A549 (cell line): Measurements from ENCODE around the gene ZNF829. TPM values are rescaled to one million over a fixed set of nuclear protein-coding genes. Genes with fewer than 3 reads are reported as not detected.

Experiments
- ATAC-seq, 2 experiments: fragments of 200-7000 bp in 1 of 2; fragments of >200 bp in 1 of 2; cut with Nextera tagmentation in 1 of 2; cut with Tn5 transposase in 1 of 2; 3 replicates each; pipeline versions ENCODE4 v1.8.0 to v1.9.1; 2018 to 2020; ENCODE audit warnings: mild to moderate bottlenecking in 1 of 2, moderate library complexity in 1 of 2
- CTCF ChIA-PET: fragments of 300-600 bp; sonication (Branson Sonifier 250); formaldehyde crosslinking; extraction: SDS; loops from one replicate; lab custom pipeline; 2021; ENCODE audit warnings: antibody characterized with exemption, inconsistent platforms; lab: Yijun Ruan, JAX
- POLR2A ChIA-PET: fragments of 350-600 bp; formaldehyde crosslinking; extraction: SDS; loops from one replicate; lab custom pipeline; 2021; ENCODE audit warnings: antibody characterized with exemption, inconsistent platforms; lab: Yijun Ruan, JAX
- DNase-seq, 2 experiments: peaks; one replicate each; pipeline versions ENCODE4 v3.0.0 to v3.0.0-alpha.2; 2011 to 2016; ENCODE audit warnings: low read depth in 1 of 2, low spot score in 1 of 2
- FAIRE-seq: peaks from 2 replicates; lab custom pipeline; 2011; peaks lifted over from hg19 to GRCh38; lab: Jason Lieb, UNC
- H3K27ac ChIP-seq, 2 experiments: fragments of >200 bp; sonication (Bioruptor Twin); formaldehyde crosslinking; 3 replicates each; pipeline ENCODE4 v1.5.1; 2016 to 2017
- H3K4me1 ChIP-seq: fragments of >200 bp; sonication (Bioruptor Twin); formaldehyde crosslinking; 3 replicates; pipeline ENCODE4 v1.6.1; 2016
- H3K4me2 ChIP-seq: fragments of >200 bp; sonication (Bioruptor Twin); formaldehyde crosslinking; 3 replicates; pipeline ENCODE4 v1.6.1; 2016
- H3K4me3 ChIP-seq: fragments of >200 bp; sonication (Bioruptor Twin); formaldehyde crosslinking; 3 replicates; pipeline ENCODE4 v1.5.1; 2016
- H3K9me3 ChIP-seq: fragments of >200 bp; sonication (Bioruptor Twin); formaldehyde crosslinking; 3 replicates; pipeline ENCODE4 v1.6.1; 2016
- ATOH8 ChIP-seq: fragments of 250-450 bp; sonication (Bioruptor Pico); IDR thresholded peaks from 2 replicates; pipeline ENCODE4 v1.5.0; 2020; ENCODE audit warnings: low read depth, mild to moderate bottlenecking, moderate library complexity
- CBX8 ChIP-seq: fragments of 200-600 bp; sonication (generic); IDR thresholded peaks from 2 replicates; pipeline ENCODE4 v1.6.1; 2016
- CHD4 ChIP-seq: fragments of 200-600 bp; sonication (generic); IDR thresholded peaks from 2 replicates; pipeline ENCODE4 v1.6.1; 2016; ENCODE audit warnings: antibody characterized with exemption, mild to moderate bottlenecking, borderline replicate concordance
- CTCF ChIP-seq: fragments of >200 bp; sonication (Bioruptor Twin); formaldehyde crosslinking; IDR thresholded peaks from 3 replicates; pipeline ENCODE4 v1.5.1; 2016
- ELK1 ChIP-seq: fragments of 150-350 bp; IDR thresholded peaks from 2 replicates; pipeline ENCODE4 v1.6.1; 2014; ENCODE audit warnings: low read depth, mild to moderate bottlenecking, low read length
- FOSL2 ChIP-seq, 2 experiments: fragments of 450-650 bp in 1 of 2; fragments of >200 bp in 1 of 2; sonication (Bioruptor Twin) in 1 of 2; formaldehyde crosslinking; IDR thresholded peaks; 2 replicates each; pipeline versions ENCODE4 v1.5.0 to v1.6.1; 2016 to 2020; ENCODE audit warnings: mild to moderate bottlenecking in 1 of 2, moderate library complexity in 1 of 2
- FOXS1 ChIP-seq: fragments of 250-450 bp; sonication (Bioruptor Pico); IDR thresholded peaks from 2 replicates; pipeline ENCODE4 v1.5.0; 2020; ENCODE audit warnings: mild to moderate bottlenecking, moderate library complexity
- HOXA7 ChIP-seq: fragments of 250-450 bp; sonication (Bioruptor Pico); IDR thresholded peaks from 2 replicates; pipeline ENCODE4 v1.5.0; 2020; ENCODE audit warnings: mild to moderate bottlenecking, moderate library complexity
- JUNB ChIP-seq: fragments of >200 bp; sonication (Bioruptor Twin); formaldehyde crosslinking; IDR thresholded peaks from 2 replicates; pipeline ENCODE4 v1.6.1; 2016
- KDM5A ChIP-seq: fragments of 200-600 bp; sonication (generic); IDR thresholded peaks from 2 replicates; pipeline ENCODE4 v1.6.1; 2016; ENCODE audit warnings: antibody characterized with exemption, mild to moderate bottlenecking
- PBX3 ChIP-seq: IDR thresholded peaks from 2 replicates; pipeline ENCODE4 v1.6.1; 2012
- PHF8 ChIP-seq: fragments of 200-600 bp; sonication (generic); IDR thresholded peaks from 2 replicates; pipeline ENCODE4 v1.6.1; 2016; ENCODE audit warnings: low read depth, mild to moderate bottlenecking, antibody characterized with exemption, moderate library complexity, borderline replicate concordance
- RARB ChIP-seq: fragments of 250-450 bp; sonication (Bioruptor Pico); IDR thresholded peaks from 2 replicates; pipeline ENCODE4 v1.8.0; 2021; ENCODE audit warnings: mild to moderate bottlenecking, moderate library complexity
- RFX5 ChIP-seq: fragments of 450-650 bp; IDR thresholded peaks from 2 replicates; pipeline ENCODE4 v1.7.1; 2014; ENCODE audit warnings: antibody characterized with exemption, mild to moderate bottlenecking, moderate library complexity
- SMC3 ChIP-seq: fragments of >200 bp; sonication (Bioruptor Twin); formaldehyde crosslinking; IDR thresholded peaks from 3 replicates; pipeline ENCODE4 v1.6.1; 2018; ENCODE audit warnings: inconsistent platforms
- SREBF2 ChIP-seq: fragments of 450-650 bp; IDR thresholded peaks from 2 replicates; pipeline ENCODE4 v1.6.1; 2014; ENCODE audit warnings: mild to moderate bottlenecking, moderate library complexity
- TP53 ChIP-seq: fragments of 250-450 bp; sonication (Bioruptor Pico); IDR thresholded peaks from 2 replicates; pipeline ENCODE4 v1.5.0; 2021; ENCODE audit warnings: mild to moderate bottlenecking, moderate library complexity
- WGBS: methylation state at CpG from one replicate; pipeline ENCODE4 v1.1.6; 2017; ENCODE audit errors: missing lambda C conversion rate; 5-methylcytosine and 5-hydroxymethylcytosine counted together
- polyA plus RNA-seq, 4 experiments: library from polyadenylated mRNA; depleted of rRNA in 3 of 4; stranded (reverse); fragments of >200 nt; fragmentation: RNase III in 1 of 4; extraction: RNeasy Plus Mini Kit Qiagen cat#74134 plus additional on column Dnase treatment in 1 of 4; gene quantifications; 2 replicates in 3 of 4; 3 replicates in 1 of 4; pipeline ENCODE4 v1.2.3, GENCODE V29; 2011 to 2017
- small RNA-seq, 6 experiments: library from RNA; depleted of rRNA; stranded (forward); fragments of <200 nt; gene quantifications; one replicate each; pipeline ENCODE3, GENCODE V24; 2012

The ZNF829 gene
- polyA plus RNA-seq, 2 of the 4 experiments (the other 2 are of a cell fraction) = 0.48 to 1.00 TPM

GRCh38 chr19:36838784-36839324, 77.2 kb downstream of the ZNF829 start:
- POLR2A ChIA-PET = interaction anchor here (0.6 kb wide), 1 partner anchor 8 kb away, joined by 5 read pairs; no protein-coding TSS in a partner anchor
- H3K27ac ChIP-seq = no peak overlapping the region
- TF ChIP-seq HOXA7 (CRISPR knock-in tag) (no peak), ELK1 (no peak), JUNB (no peak), SREBF2 (no peak), CTCF (no peak), CBX8 (no peak), SMC3 (no peak), PHF8 (no peak), FOXS1 (CRISPR knock-in tag) (no peak), CHD4 (no peak), FOSL2 (IDR thresholded peaks at IDR 0.05) (no peak), FOSL2 (CRISPR knock-in tag; IDR thresholded peaks at IDR 0.05) (no peak), TP53 (no peak), KDM5A (no peak), PBX3 (no peak), ATOH8 (CRISPR knock-in tag) (no peak), RFX5 (no peak), RARB (no peak)
- TF ChIP-seq, all 56 proteins: peak for 0
- H3K4me3 ChIP-seq = peak overlapping the region; percentile 37; the same call in 2 of the 3 replicates
- CTCF ChIA-PET = no interaction called here
- no peaks in the 10 kb centered on the region for H3K4me1 ChIP-seq
- no peak for DNase-seq
- peaks cover 97% of the 10 kb centered on the region for H3K9me3 ChIP-seq
- peak overlapping the region; percentile 51; the same call in 2 of the 3 replicates for H3K4me2 ChIP-seq
- peak; percentile 13 for FAIRE-seq
- peak in 1 of 2 experiments; percentile 17; a peak in 1 of 6 replicates for ATAC-seq
- WGBS = 53% methylated on average over 12 of the region's 12 CpGs

Small RNAs within 50 kb of the gene (small RNA-seq; reads per million reads assigned to genes)
- gene RF00019 = 0 reads per million in 6 experiments

Other genes starting within 250 kb of the ZNF829 start
- gene ZNF461, start 249.5 kb downstream of the ZNF829 start, polyA plus RNA-seq (2011; rRNA removed) = 12.0 and 14.7 TPM in 2 replicates
- 11.1 to 12.4 TPM (median 11.2 TPM) in 3 replicates for gene ZNF461, start 249.5 kb downstream of the ZNF829 start, polyA plus RNA-seq (2017; fragmentation: RNase III; extraction: RNeasy Plus Mini Kit Qiagen cat#74134 plus additional on column Dnase treatment)
- gene ZNF567, start 228.7 kb downstream of the ZNF829 start, polyA plus RNA-seq (2011; rRNA removed) = 16.3 and 19.0 TPM in 2 replicates
- gene ZNF567, start 228.7 kb downstream of the ZNF829 start, polyA plus RNA-seq (2017; fragmentation: RNase III; extraction: RNeasy Plus Mini Kit Qiagen cat#74134 plus additional on column Dnase treatment) = 7.9 to 8.9 TPM (median 8.7 TPM) in 3 replicates
- gene ZNF850, start 143.5 kb downstream of the ZNF829 start, polyA plus RNA-seq (2011; rRNA removed) = 1.8 and 3.1 TPM in 2 replicates
- 1.3 to 1.9 TPM (median 1.5 TPM) in 3 replicates for gene ZNF850, start 143.5 kb downstream of the ZNF829 start, polyA plus RNA-seq (2017; fragmentation: RNase III; extraction: RNeasy Plus Mini Kit Qiagen cat#74134 plus additional on column Dnase treatment)
- 0.37 and 0.52 TPM in 2 replicates for gene ZNF790, start 77.9 kb downstream of the ZNF829 start, polyA plus RNA-seq (2011; rRNA removed)
- 0.42 to 0.66 TPM (median 0.56 TPM) in 3 replicates for gene ZNF790, start 77.9 kb downstream of the ZNF829 start, polyA plus RNA-seq (2017; fragmentation: RNase III; extraction: RNeasy Plus Mini Kit Qiagen cat#74134 plus additional on column Dnase treatment)
- gene ZNF345, start 65.4 kb downstream of the ZNF829 start, polyA plus RNA-seq (2011; rRNA removed) = 0.33 and 0.66 TPM in 2 replicates
- 0.27 to 0.39 TPM (median 0.32 TPM) in 3 replicates for gene ZNF345, start 65.4 kb downstream of the ZNF829 start, polyA plus RNA-seq (2017; fragmentation: RNase III; extraction: RNeasy Plus Mini Kit Qiagen cat#74134 plus additional on column Dnase treatment)
- 2.8 and 4.9 TPM in 2 replicates for gene ZNF568, start within 50 bp of the ZNF829 start, polyA plus RNA-seq (2011; rRNA removed)
- 1.0 to 1.7 TPM (median 1.6 TPM) in 3 replicates for gene ZNF568, start within 50 bp of the ZNF829 start, polyA plus RNA-seq (2017; fragmentation: RNase III; extraction: RNeasy Plus Mini Kit Qiagen cat#74134 plus additional on column Dnase treatment)
- gene ZNF420, start 162.1 kb upstream of the ZNF829 start, polyA plus RNA-seq (2011; rRNA removed) = 8.6 and 9.9 TPM in 2 replicates
- 5.4 to 6.0 TPM (median 5.9 TPM) in 3 replicates for gene ZNF420, start 162.1 kb upstream of the ZNF829 start, polyA plus RNA-seq (2017; fragmentation: RNase III; extraction: RNeasy Plus Mini Kit Qiagen cat#74134 plus additional on column Dnase treatment)